IMR-90 (cell line): Measurements from ENCODE around the gene SH2D6. TPM values are rescaled to one million over a fixed set of nuclear protein-coding genes. Genes with fewer than 3 reads are reported as not detected.
A peak's percentile ranks its signal among the peaks of the same experiment; 100 is the strongest.

Experiments used
- ATAC-seq: fragments of 200-7000 bp; cut with Tn5 transposase; 2 replicates; pipeline ENCODE4 v1.9.1; 2020; ENCODE audit warnings: low read depth, mild to moderate bottlenecking, moderate library complexity
- BruUV-seq: library from RNA; stranded (reverse); fragments of 400-500 nt; replicated peaks from 2 replicates; lab custom pipeline; 2021; lab: Mats Ljungman, UMichigan
- CTCF ChIA-PET: fragments of 300-600 bp; formaldehyde crosslinking; extraction: SDS; loops from one replicate; lab custom pipeline; 2021; ENCODE audit warnings: antibody characterized with exemption; lab: Yijun Ruan, JAX
- POLR2A ChIA-PET: fragments of 300-600 bp; sonication (Branson Sonifier 250); formaldehyde crosslinking; loops from one replicate; lab custom pipeline; 2022; ENCODE audit warnings: antibody characterized with exemption; ENCODE audit not compliant: unreplicated experiment; lab: Charles Lee
- DNase-seq: peaks from one replicate; pipeline ENCODE4 v3.0.0; 2013
- H2AFZ ChIP-seq: replicated peaks from 2 replicates; pipeline ENCODE3; 2013; ENCODE audit warnings: low read length, mild to moderate bottlenecking; ENCODE audit not compliant: poor library complexity
- H2AK5ac ChIP-seq: 2 replicates; pipeline ENCODE4 v1.6.1; 2013; ENCODE audit warnings: low read depth, low read length, inconsistent platforms
- H2AK9ac ChIP-seq: replicated peaks from 2 replicates; pipeline ENCODE3; 2013; ENCODE audit warnings: mild to moderate bottlenecking, low read depth, low read length, moderate library complexity; ENCODE audit not compliant: poor library complexity
- H2BK120ac ChIP-seq: 2 replicates; pipeline ENCODE4 v1.6.1; 2013; ENCODE audit warnings: low read depth, low read length, inconsistent platforms
- H2BK15ac ChIP-seq: 3 replicates; pipeline ENCODE4 v1.6.1; 2013; ENCODE audit warnings: low read depth, low read length, inconsistent platforms
- H2BK20ac ChIP-seq: 2 replicates; pipeline ENCODE4 v1.6.1; 2013; ENCODE audit warnings: low read depth, mild to moderate bottlenecking, inconsistent platforms, low read length, moderate library complexity
- H2BK5ac ChIP-seq: 2 replicates; pipeline ENCODE4 v1.6.1; 2013; ENCODE audit warnings: mild to moderate bottlenecking, low read depth, low read length, inconsistent platforms; ENCODE audit not compliant: poor library complexity, severe bottlenecking
- H3K14ac ChIP-seq: replicated peaks from 2 replicates; pipeline ENCODE4 v1.6.1; 2013; ENCODE audit warnings: low read depth, low read length, inconsistent platforms
- H3K18ac ChIP-seq: 2 replicates; pipeline ENCODE4 v1.6.1; 2013; ENCODE audit warnings: low read depth, low read length, control low read depth
- H3K23ac ChIP-seq: 2 replicates; pipeline ENCODE4 v1.6.1; 2013; ENCODE audit warnings: low read depth, low read length, inconsistent platforms
- H3K27ac ChIP-seq: 2 replicates; pipeline ENCODE4 v1.5.1; 2013; ENCODE audit warnings: mild to moderate bottlenecking, control low read depth, low read length; ENCODE audit not compliant: insufficient read depth
- H3K27me3 ChIP-seq: 2 replicates; pipeline ENCODE4 v1.6.1; 2013; ENCODE audit warnings: low read length; ENCODE audit not compliant: control insufficient read depth, insufficient read depth
- H3K36me3 ChIP-seq: 2 replicates; pipeline ENCODE4 v1.6.1; 2013; ENCODE audit warnings: low read length, mixed read lengths; ENCODE audit not compliant: control insufficient read depth, insufficient read depth
- H3K4ac ChIP-seq: 2 replicates; pipeline ENCODE4 v1.6.1; 2013; ENCODE audit warnings: low read depth, low read length, inconsistent platforms
- H3K4me1 ChIP-seq: 2 replicates; pipeline ENCODE4 v1.6.1; 2013; ENCODE audit warnings: low read length, mixed read lengths; ENCODE audit not compliant: control insufficient read depth, insufficient read depth
- H3K4me2 ChIP-seq: 2 replicates; pipeline ENCODE4 v1.6.1; 2013; ENCODE audit warnings: low read depth, mild to moderate bottlenecking, control low read depth, low read length, moderate library complexity
- H3K4me3 ChIP-seq: 2 replicates; pipeline ENCODE4 v1.5.1; 2013; ENCODE audit warnings: low read depth, mild to moderate bottlenecking, control low read depth, low read length, moderate library complexity; ENCODE audit not compliant: insufficient read depth
- H3K56ac ChIP-seq: 2 replicates; pipeline ENCODE4 v1.6.1; 2013; ENCODE audit warnings: low read length, inconsistent platforms; ENCODE audit not compliant: insufficient read depth; ENCODE audit errors: extremely low read depth
- H3K79me1 ChIP-seq, 2 experiments: 2 replicates each; pipeline ENCODE4 v1.6.1; 2013; ENCODE audit warnings: low read length in 2 of 2, inconsistent platforms in 1 of 2, low read depth in 1 of 2
- H3K9ac ChIP-seq: 2 replicates; pipeline ENCODE4 v1.6.1; 2013; ENCODE audit warnings: low read depth, low read length, control low read depth
- H3K9me1 ChIP-seq: 2 replicates; pipeline ENCODE4 v1.6.1; 2013; ENCODE audit warnings: low read length, inconsistent platforms; ENCODE audit not compliant: insufficient read depth
- H3K9me3 ChIP-seq: 2 replicates; pipeline ENCODE4 v1.6.1; 2013; ENCODE audit warnings: low read length; ENCODE audit not compliant: control insufficient read depth, insufficient read depth
- H4K20me1 ChIP-seq: 2 replicates; pipeline ENCODE4 v1.6.1; 2013; ENCODE audit warnings: low read length, inconsistent platforms; ENCODE audit not compliant: insufficient read depth
- H4K5ac ChIP-seq: 2 replicates; pipeline ENCODE4 v1.6.1; 2013; ENCODE audit warnings: mild to moderate bottlenecking, low read depth, low read length, control low read depth
- H4K8ac ChIP-seq, 2 experiments: 2 replicates each; pipeline ENCODE4 v1.6.1; 2013; ENCODE audit warnings: low read depth in 2 of 2, low read length in 2 of 2, control low read depth in 1 of 2, inconsistent platforms in 1 of 2
- H4K91ac ChIP-seq: 2 replicates; pipeline ENCODE4 v1.6.1; 2013; ENCODE audit warnings: low read depth, low read length, inconsistent platforms; ENCODE audit not compliant: insufficient read depth
- BHLHE40 ChIP-seq: fragments of 150-350 bp; IDR thresholded peaks from 2 replicates; pipeline ENCODE4 v1.6.1; 2016; ENCODE audit warnings: mild to moderate bottlenecking, low read depth, low read length
- CEBPB ChIP-seq: IDR thresholded peaks from 2 replicates; pipeline ENCODE4 v1.6.1; 2012; ENCODE audit warnings: low read depth, low read length, improper control_type of control experiment
- RCOR1 ChIP-seq: IDR thresholded peaks from 2 replicates; pipeline ENCODE4 v1.6.1; 2012; ENCODE audit warnings: mild to moderate bottlenecking, low read length, improper control_type of control experiment; ENCODE audit not compliant: insufficient replicate concordance
- RFX5 ChIP-seq: IDR thresholded peaks from 2 replicates; pipeline ENCODE4 v1.8.0; 2012; ENCODE audit warnings: low read depth, mild to moderate bottlenecking, low read length, moderate library complexity
- WGBS, 2 experiments: methylation state at CpG; one replicate each; pipeline versions ENCODE4 v1.1.5 to v1.1.7; 2013; ENCODE audit warnings: missing lambda C conversion rate in 2 of 2; ENCODE audit not compliant: insufficient read length in 1 of 2; ENCODE audit errors: extremely low coverage in 2 of 2; 5-methylcytosine and 5-hydroxymethylcytosine counted together
- dilution Hi-C: fragments of 300-500 bp; cut with HindIII; formaldehyde crosslinking; loops from one replicate; pipeline ENCODE4 v1.14.3; 2018; ENCODE audit warnings: low sequenced_read_pairs; ENCODE audit not compliant: unreplicated experiment
- in situ Hi-C: fragments of 300-500 bp; cut with MboI; formaldehyde crosslinking; loops from 3 replicates; pipeline ENCODE4 v1.14.3; 2019; ENCODE audit warnings: low sequenced_read_pairs, inconsistent platforms, mixed read lengths
- intact Hi-C: fragments of 100-400 bp; cut with micrococcal nuclease; formaldehyde crosslinking; loops from 2 replicates; pipeline ENCODE4 v1.10.0; 2022
- microRNA-seq, 2 experiments: library from miRNA; stranded (forward) in 1 of 2; unstranded in 1 of 2; fragments of 10-50 nt in 1 of 2; fragments of <30 nt in 1 of 2; gene quantifications in 1 of 2; microRNA quantifications in 1 of 2; one replicate each; pipeline versions ENCODE3 to v1.1.0; 2013 to 2020; ENCODE audit not compliant: insufficient read depth in 1 of 2, insufficient read length in 1 of 2, unreplicated experiment in 1 of 2
- polyA plus RNA-seq, 3 experiments: library from polyadenylated mRNA; depleted of rRNA; stranded (reverse); fragments of >200 nt; gene quantifications; 2 replicates each; pipeline ENCODE4 v1.2.3, GENCODE V29; 2012; ENCODE audit warnings: low replicate concordance in 1 of 3
- small RNA-seq, 5 experiments: library from RNA; depleted of rRNA; stranded (forward); fragments of <200 nt; gene quantifications; one replicate each; pipeline ENCODE3, GENCODE V24; 2012
- total RNA-seq: library from RNA; depleted of rRNA; stranded (reverse); fragments of >200 nt; gene quantifications from 2 replicates; pipeline ENCODE4 v1.2.3, GENCODE V29; 2012; rRNA removed

The SH2D6 gene
- total and polyA plus RNA-seq, 2 of the 4 experiments (the other 2 are of a cell fraction), result 0.32 to 0.36 TPM

GRCh38 chr2:85485815-85486214 lies 67.3 kb downstream of the SH2D6 start:
- no peak overlapping the region for H2BK20ac ChIP-seq
- no peak overlapping the region for H3K18ac ChIP-seq
- H3K9me1 ChIP-seq, result no peaks in the 10 kb centered on the region
- no peak for DNase-seq
- H2AFZ ChIP-seq, result no peak overlapping the region
- no peaks in the 10 kb centered on the region for H3K79me1 ChIP-seq
- BruUV-seq, result no TSS peak
- H2AK5ac ChIP-seq, result 0 out of 2 replicates have a peak overlapping the region, but pooled peaks have one; percentile 14
- no peak overlapping the region for H2BK5ac ChIP-seq
- H3K23ac ChIP-seq, result no peak overlapping the region
- no peak overlapping the region for H3K9ac ChIP-seq
- H3K14ac ChIP-seq, result no peak overlapping the region
- no peaks in the 10 kb centered on the region for H4K20me1 ChIP-seq
- no peak overlapping the region for H3K56ac ChIP-seq
- in situ Hi-C loops (no loop called here), dilution Hi-C loops (no loop called here), intact Hi-C loops (no loop called here)
- H3K27ac ChIP-seq, result no peak overlapping the region
- ChIA-PET POLR2A (no interaction called here), CTCF (interaction anchor here (0.8 to 1.1 kb wide), 2 partner anchors 13 to 14 kb away, joined by 4 read pairs; no protein-coding TSS in a partner anchor)
- no peak overlapping the region for H4K8ac ChIP-seq
- H2BK120ac ChIP-seq, result no peak overlapping the region
- TF ChIP-seq CEBPB, result peak; percentile 76
- TF ChIP-seq RFX5, result no peak
- no peak for TF ChIP-seq RCOR1
- no peak for TF ChIP-seq BHLHE40
- H3K4me3 ChIP-seq, result no peak overlapping the region
- no peak overlapping the region for H4K91ac ChIP-seq
- H3K4ac ChIP-seq, result no peak overlapping the region
- H3K4me2 ChIP-seq, result no peak overlapping the region
- H3K27me3 ChIP-seq, result no peaks in the 10 kb centered on the region
- no peak; the same call in 1 of the 2 replicates for ATAC-seq
- H3K36me3 ChIP-seq, result no peaks in the 10 kb centered on the region
- WGBS, 2 experiments, result 92% methylated on average over 2 of the region's 3 CpGs; no CpG with 5 or more reads in 1 of the 2 experiments
- peaks cover 4% of the 10 kb centered on the region; the same call in 1 of the 2 replicates for H3K9me3 ChIP-seq
- H3K4me1 ChIP-seq, result no peaks in the 10 kb centered on the region
- H4K5ac ChIP-seq, result no peak overlapping the region
- no peak overlapping the region for H2BK15ac ChIP-seq
- no peak overlapping the region for H2AK9ac ChIP-seq

Small RNAs within 50 kb of the gene (microRNA-seq; reads per million reads assigned to microRNA genes)
- gene AC062037.2 (ENCODE audit: insufficient read depth, insufficient read length), result not detected
- not detected for gene RF00019 (ENCODE audit: insufficient read depth, insufficient read length)
- not detected for gene RN7SL251P (ENCODE audit: insufficient read depth, insufficient read length)

Small RNAs within 50 kb of the gene (small RNA-seq; reads per million reads assigned to genes)
- gene AC062037.2 (0 reads per million in 5 experiments), gene RF00019 (0 reads per million in 5 experiments), gene RN7SL251P (0 reads per million in 5 experiments)

Other genes with a start within 250 kb of the SH2D6 start
- 57.7 and 61.7 TPM in 2 replicates for gene TGOLN2, start 90.7 kb upstream of the SH2D6 start, total RNA-seq
- gene TGOLN2, start 90.7 kb upstream of the SH2D6 start, polyA plus RNA-seq (2012; rRNA removed), result 92.3 and 94.2 TPM in 2 replicates
- gene RETSAT, start 64.2 kb upstream of the SH2D6 start, total RNA-seq, result 25.0 and 32.3 TPM in 2 replicates
- 22.8 and 25.6 TPM in 2 replicates for gene RETSAT, start 64.2 kb upstream of the SH2D6 start, polyA plus RNA-seq (2012; rRNA removed)
- gene ELMOD3, start 63.9 kb upstream of the SH2D6 start, total RNA-seq, result 10.8 and 13.1 TPM in 2 replicates
- 19.2 and 20.7 TPM in 2 replicates for gene ELMOD3, start 63.9 kb upstream of the SH2D6 start, polyA plus RNA-seq (2012; rRNA removed)
- gene CAPG, start 8.3 kb upstream of the SH2D6 start, total RNA-seq, result 53.3 and 79.9 TPM in 2 replicates
- gene CAPG, start 8.3 kb upstream of the SH2D6 start, polyA plus RNA-seq (2012; rRNA removed), result 98.3 and 122 TPM in 2 replicates
- gene MAT2A, start 120.5 kb downstream of the SH2D6 start, total RNA-seq, result 94.1 and 98.9 TPM in 2 replicates
- gene MAT2A, start 120.5 kb downstream of the SH2D6 start, polyA plus RNA-seq (2012; rRNA removed), result 158 and 223 TPM in 2 replicates
- 31.9 and 35.0 TPM in 2 replicates for gene GGCX, start 142.8 kb downstream of the SH2D6 start, total RNA-seq
- gene GGCX, start 142.8 kb downstream of the SH2D6 start, polyA plus RNA-seq (2012; rRNA removed), result 37.0 and 39.4 TPM in 2 replicates
- gene VAMP8, start 158.9 kb downstream of the SH2D6 start, total RNA-seq, result 0.83 and 0.90 TPM in 2 replicates
- gene VAMP8, start 158.9 kb downstream of the SH2D6 start, polyA plus RNA-seq (2012; rRNA removed), result 1.7 and 1.9 TPM in 2 replicates
- 13.8 and 27.8 TPM in 2 replicates for gene VAMP5, start 165.7 kb downstream of the SH2D6 start, total RNA-seq
- 103 and 121 TPM in 2 replicates for gene VAMP5, start 165.7 kb downstream of the SH2D6 start, polyA plus RNA-seq (2012; rRNA removed)
- 326 and 498 TPM in 2 replicates for gene RNF181, start 177.0 kb downstream of the SH2D6 start, total RNA-seq
- 438 and 481 TPM in 2 replicates for gene RNF181, start 177.0 kb downstream of the SH2D6 start, polyA plus RNA-seq (2012; rRNA removed)
- gene TMEM150A, start 184.0 kb downstream of the SH2D6 start, total RNA-seq, result 4.7 and 4.8 TPM in 2 replicates
- gene TMEM150A, start 184.0 kb downstream of the SH2D6 start, polyA plus RNA-seq (2012; rRNA removed), result 16.3 and 19.1 TPM in 2 replicates
- 5.8 and 6.8 TPM in 2 replicates for gene C2orf68, start 193.4 kb downstream of the SH2D6 start, total RNA-seq
- 6.7 and 10.1 TPM in 2 replicates for gene C2orf68, start 193.4 kb downstream of the SH2D6 start, polyA plus RNA-seq (2012; rRNA removed)
- gene USP39, start 197.5 kb downstream of the SH2D6 start, total RNA-seq, result 48.0 and 71.7 TPM in 2 replicates
- gene USP39, start 197.5 kb downstream of the SH2D6 start, polyA plus RNA-seq (2012; rRNA removed), result 39.4 and 40.5 TPM in 2 replicates
- not detected in 2 replicates for gene SFTPB, start 249.5 kb downstream of the SH2D6 start, total RNA-seq
- gene SFTPB, start 249.5 kb downstream of the SH2D6 start, polyA plus RNA-seq (2012; rRNA removed), result not detected in 2 replicates